GM12878 (cell line): Measurements from ENCODE around the gene CCL14. TPM values are rescaled to one million over a fixed set of nuclear protein-coding genes. Genes with fewer than 3 reads are reported as not detected.

ENCODE experiments used
- ATAC-seq: fragments of 200-7000 bp; cut with Tn5 transposase; 3 replicates; pipeline ENCODE4 v1.9.1; 2020; ENCODE audit warnings: mild to moderate bottlenecking, moderate library complexity
- BruUV-seq: library from RNA; stranded (reverse); fragments of 400-500 nt; replicated peaks from 2 replicates; lab custom pipeline; 2021; lab: Mats Ljungman, UMichigan
- CTCF ChIA-PET: fragments of 300-600 bp; sonication (Branson Sonifier 250); formaldehyde crosslinking; extraction: SDS; loops from one replicate; lab custom pipeline; 2021; ENCODE audit warnings: inconsistent platforms; lab: Yijun Ruan, JAX
- POLR2A ChIA-PET: fragments of 350-600 bp; formaldehyde crosslinking; extraction: SDS; loops from one replicate; lab custom pipeline; 2021; ENCODE audit warnings: inconsistent platforms; lab: Charles Lee
- RAD21 ChIA-PET: fragments of 300-600 bp; sonication (Branson Sonifier 250); formaldehyde crosslinking; loops from one replicate; lab custom pipeline; 2023; ENCODE audit warnings: antibody characterized with exemption; ENCODE audit not compliant: unreplicated experiment; lab: Charles Lee
- SMC1A ChIA-PET: fragments of 300-600 bp; sonication (Branson Sonifier 250); formaldehyde crosslinking; loops from one replicate; lab custom pipeline; 2023; ENCODE audit not compliant: unreplicated experiment, uncharacterized antibody; lab: Charles Lee
- DNase-seq: peaks from one replicate; pipeline ENCODE4 v3.0.0-alpha.2; 2011; ENCODE audit warnings: low read depth, low spot score
- FAIRE-seq: peaks from 3 replicates; lab custom pipeline; 2011; peaks lifted over from hg19 to GRCh38; lab: Jason Lieb, UNC
- H2AFZ ChIP-seq: 2 replicates; pipeline ENCODE4 v1.6.0; 2011; ENCODE audit warnings: low read depth, low read length, control low read depth; ENCODE audit not compliant: control insufficient read depth
- H3K27ac ChIP-seq: 2 replicates; pipeline ENCODE4 v1.5.1; 2011; ENCODE audit warnings: control low read depth; ENCODE audit not compliant: control insufficient read depth, insufficient read depth
- H3K27me3 ChIP-seq, 2 experiments: replicated peaks in 1 of 2; 2 replicates each; pipeline versions ENCODE4 v1.6.0 to v1.6.1; 2011; ENCODE audit warnings: low read length in 1 of 2; ENCODE audit not compliant: control insufficient read depth in 2 of 2, insufficient read depth in 2 of 2
- H3K36me3 ChIP-seq, 2 experiments: 2 replicates each; pipeline ENCODE4 v1.5.1; 2011; ENCODE audit warnings: low read length in 1 of 2; ENCODE audit not compliant: control insufficient read depth in 2 of 2, insufficient read depth in 2 of 2
- H3K4me1 ChIP-seq: 2 replicates; pipeline ENCODE4 v1.6.1; 2011; ENCODE audit warnings: mild to moderate bottlenecking, low read length, moderate library complexity, mixed read lengths; ENCODE audit not compliant: control insufficient read depth, insufficient read depth
- H3K4me2 ChIP-seq: 2 replicates; pipeline ENCODE4 v1.6.0; 2011; ENCODE audit warnings: control low read depth; ENCODE audit not compliant: control insufficient read depth, insufficient read depth
- H3K4me3 ChIP-seq: fragments of 200-600 bp; sonication (generic); 2 replicates; pipeline ENCODE4 v1.5.1; 2016
- H3K79me2 ChIP-seq: 2 replicates; pipeline ENCODE4 v1.6.0; 2011; ENCODE audit warnings: low read length; ENCODE audit not compliant: control insufficient read depth, insufficient read depth
- H3K9ac ChIP-seq: 2 replicates; pipeline ENCODE4 v1.8.0; 2011; ENCODE audit warnings: low read length, control low read depth, mixed read lengths; ENCODE audit not compliant: control insufficient read depth, insufficient read depth
- H3K9me3 ChIP-seq: replicated peaks from 3 replicates; pipeline ENCODE4 v1.5.1; 2011; ENCODE audit warnings: mild to moderate bottlenecking, low read length; ENCODE audit not compliant: control insufficient read depth, insufficient read depth
- H4K20me1 ChIP-seq: 2 replicates; pipeline ENCODE4 v1.6.0; 2011; ENCODE audit not compliant: control insufficient read depth, insufficient read depth
- BCL11A ChIP-seq: IDR thresholded peaks from 2 replicates; pipeline ENCODE4 v1.6.1; 2011; ENCODE audit warnings: low read depth, low read length
- CHD2 ChIP-seq: IDR thresholded peaks from 2 replicates; pipeline ENCODE4 v1.6.1; 2011; ENCODE audit warnings: low read depth, low read length, improper control_type of control experiment, borderline replicate concordance
- CHD4 ChIP-seq: fragments of 200-600 bp; sonication (generic); IDR thresholded peaks from 2 replicates; pipeline ENCODE4 v1.6.1; 2016; ENCODE audit warnings: mild to moderate bottlenecking
- DPF2 ChIP-seq: fragments of 450-650 bp; IDR thresholded peaks from 2 replicates; pipeline ENCODE4 v1.6.1; 2017; ENCODE audit warnings: mild to moderate bottlenecking
- EP300 ChIP-seq, 2 experiments: fragments of 150-350 bp in 1 of 2; IDR thresholded peaks; 2 replicates each; pipeline ENCODE4 v1.6.1; 2011 to 2012; ENCODE audit warnings: low read depth in 2 of 2, low read length in 2 of 2, borderline replicate concordance in 1 of 2, improper control_type of control experiment in 1 of 2, inconsistent platforms in 1 of 2; ENCODE audit not compliant: control insufficient read depth in 1 of 2
- MEF2A ChIP-seq: IDR thresholded peaks from 2 replicates; pipeline ENCODE4 v1.6.1; 2011; ENCODE audit warnings: low read depth, mild to moderate bottlenecking, low read length, moderate library complexity; ENCODE audit not compliant: insufficient read depth
- MTA2 ChIP-seq: fragments of 450-650 bp; IDR thresholded peaks from 2 replicates; pipeline ENCODE4 v1.6.1; 2016; ENCODE audit warnings: low read depth, mild to moderate bottlenecking, moderate library complexity
- MYC ChIP-seq: IDR thresholded peaks from 2 replicates; pipeline ENCODE4 v1.6.1; 2011; ENCODE audit warnings: mild to moderate bottlenecking, low read length, moderate library complexity, inconsistent platforms; ENCODE audit not compliant: insufficient read depth, insufficient replicate concordance, insufficient read length, severe bottlenecking
- NFYB ChIP-seq: IDR thresholded peaks from 2 replicates; pipeline ENCODE4 v1.6.1; 2011; ENCODE audit warnings: low read depth, mild to moderate bottlenecking, low read length, improper control_type of control experiment, moderate library complexity; ENCODE audit not compliant: insufficient read depth
- PBX3 ChIP-seq: IDR thresholded peaks from 2 replicates; pipeline ENCODE4 v1.6.1; 2011; ENCODE audit warnings: mild to moderate bottlenecking, low read depth, low read length, moderate library complexity; ENCODE audit not compliant: insufficient replicate concordance
- RB1 ChIP-seq: fragments of 450-650 bp; formaldehyde crosslinking; IDR thresholded peaks from 2 replicates; pipeline ENCODE4 v1.6.1; 2017; ENCODE audit warnings: mild to moderate bottlenecking, borderline replicate concordance
- RUNX3 ChIP-seq: IDR thresholded peaks from 2 replicates; pipeline ENCODE4 v1.6.1; 2012; ENCODE audit warnings: low read length, inconsistent platforms
- STAT1 ChIP-seq: fragments of 450-650 bp; conservative IDR thresholded peaks from 2 replicates; pipeline ENCODE4 v1.6.1; 2014; ENCODE audit warnings: antibody characterized with exemption, mild to moderate bottlenecking
- TAF1 ChIP-seq: IDR thresholded peaks from 2 replicates; pipeline ENCODE4 v1.6.1; 2011; ENCODE audit warnings: mild to moderate bottlenecking, low read depth, low read length, borderline replicate concordance
- TCF3 ChIP-seq: IDR thresholded peaks from 2 replicates; pipeline ENCODE4 v1.6.1; 2012; ENCODE audit warnings: low read depth, mild to moderate bottlenecking, low read length, borderline replicate concordance; ENCODE audit not compliant: insufficient read depth
- TCF7 ChIP-seq: IDR thresholded peaks from 2 replicates; pipeline ENCODE4 v1.6.1; 2014; ENCODE audit warnings: antibody characterized with exemption, borderline replicate concordance
- WRNIP1 ChIP-seq: IDR thresholded peaks from 2 replicates; pipeline ENCODE4 v1.6.1; 2011; ENCODE audit warnings: low read depth, low read length, improper control_type of control experiment, borderline replicate concordance
- YBX1 ChIP-seq: fragments of 450-650 bp; IDR thresholded peaks from 2 replicates; pipeline ENCODE4 v1.6.1; 2016; ENCODE audit warnings: antibody characterized with exemption
- YY1 ChIP-seq: IDR thresholded peaks from 2 replicates; pipeline ENCODE4 v1.6.1; 2011; ENCODE audit warnings: low read depth, mild to moderate bottlenecking, low read length
- ZNF622 ChIP-seq: fragments of 450-650 bp; IDR thresholded peaks from 2 replicates; pipeline ENCODE4 v1.6.1; 2017; ENCODE audit warnings: mild to moderate bottlenecking, inconsistent platforms
- WGBS: methylation state at CpG from one replicate; pipeline ENCODE4 v1.1.6; 2016; ENCODE audit warnings: low lambda C conversion rate; ENCODE audit not compliant: insufficient replicate concordance, insufficient coverage; ENCODE audit errors: missing lambda C conversion rate; 5-methylcytosine and 5-hydroxymethylcytosine counted together
- in situ Hi-C: fragments of 300-500 bp; cut with MboI; formaldehyde crosslinking; loops from 9 replicates; pipeline ENCODE4 v1.14.3; 2018; ENCODE audit warnings: mixed read lengths
- intact Hi-C: fragments of 100-400 bp; cut with micrococcal nuclease; formaldehyde crosslinking; loops from one replicate; pipeline ENCODE4 v1.14.2; 2022; ENCODE audit not compliant: unreplicated experiment
- polyA plus RNA-seq, 11 experiments: library from polyadenylated mRNA; depleted of rRNA in 4 of 11; unstranded in 6 of 11; stranded (reverse) in 5 of 11; fragments of >200 nt; fragmentation: Nextera tagmentation in 4 of 11; fragmentation: Illumina TruSeq in 1 of 11; extraction: Ambion mirVana in 4 of 11; extraction: Trizol in 1 of 11; gene quantifications; 1 replicate in 1 of 11; 2 replicates in 10 of 11; pipeline versions ENCODE4 v1.2.1 to v1.2.3, GENCODE V29; 2011 to 2016; ENCODE audit warnings: inconsistent platforms in 2 of 11, missing spikeins in 2 of 11, low read depth in 1 of 11
- total RNA-seq, 4 experiments: library from RNA; depleted of rRNA in 3 of 4; stranded (reverse); fragments of >200 nt in 3 of 4; fragmentation: Illumina TruSeq in 1 of 4; extraction: Trizol in 1 of 4; gene quantifications; 2 replicates each; pipeline versions ENCODE4 v1.2.1 to v1.2.3, GENCODE V29; 2013 to 2021

CCL14 gene
- total and polyA plus RNA-seq, 10 of the 15 experiments (the other 5 are each of a cell fraction or from before 2014, with no cell fraction given) = not detected

GRCh38 chr17:36004594-36005108 is 18.1 kb upstream of the CCL14 start (continued):
- no peak for TF ChIP-seq MTA2
- no peak for TF ChIP-seq MYC
- TF ChIP-seq CHD4 = no peak
- no peak for TF ChIP-seq YBX1
- no peak for TF ChIP-seq ZNF622
- no peak for TF ChIP-seq RUNX3
- no peak for TF ChIP-seq PBX3

GRCh38 chr17:36002631-36003030 is 16.1 kb upstream of the CCL14 start:
- H3K9me3 ChIP-seq = no peaks in the 10 kb centered on the region
- DNase-seq = peak; percentile 23
- WGBS = under 1% methylated on average over 7 of the region's 7 CpGs
- peak; percentile 71 for ATAC-seq
- RAD21 ChIA-PET = no interaction called here
- POLR2A ChIA-PET = no interaction called here
- H4K20me1 ChIP-seq = no peaks in the 10 kb centered on the region
- intact Hi-C loops (no loop called here), in situ Hi-C loops (no loop called here)
- SMC1A ChIA-PET = interaction anchor here (0.8 kb wide), 1 partner anchor 70 kb away, joined by 3 read pairs; no protein-coding TSS in a partner anchor
- peaks cover 12% of the 10 kb centered on the region for H3K4me1 ChIP-seq
- no peaks in the 10 kb centered on the region for H3K27me3 ChIP-seq
- H2AFZ ChIP-seq = no peak overlapping the region
- H3K4me2 ChIP-seq = no peak overlapping the region; the same call in 1 of the 2 replicates
- BruUV-seq = no TSS peak
- no peak for FAIRE-seq
- no peak overlapping the region for H3K4me3 ChIP-seq
- no peak overlapping the region for H3K27ac ChIP-seq
- H3K9ac ChIP-seq = no peak overlapping the region
- CTCF ChIA-PET = no interaction called here
- H3K79me2 ChIP-seq = no peaks in the 10 kb centered on the region
- no peaks in the 10 kb centered on the region for H3K36me3 ChIP-seq
- TF ChIP-seq BCL11A (peak; percentile 89), TCF3 (peak; percentile 55; the same call in 1 of the 2 replicates), RB1 (no peak), MEF2A (peak; percentile 72), TAF1 (no peak), TCF7 (peak; percentile 94), EP300 (IDR thresholded peaks at IDR 0.05; ENCODE audit: borderline replicate concordance in 1 of 2, control insufficient read depth in 1 of 2, low read depth in 2 of 2, low read length in 2 of 2) (no peak), NFYB (no peak), DPF2 (peak; percentile 72), WRNIP1 (no peak), YY1 (no peak; the same call in 1 of the 2 replicates), STAT1 (no peak), CHD2 (no peak)
